GM12873 (cell line): Measurements from ENCODE around the gene MEOX1.

ENCODE experiments used
- TF ChIP-seq, protein P1 (sequence below): IDR thresholded peaks from 2 replicates; pipeline ENCODE4 v1.5.1; 2012; ENCODE audit warnings: low read depth, mild to moderate bottlenecking, moderate library complexity, low read length, control low read depth; ENCODE audit not compliant: insufficient read depth; ENCODE audit errors: missing control alignments

MEOX1 gene

DNA sequence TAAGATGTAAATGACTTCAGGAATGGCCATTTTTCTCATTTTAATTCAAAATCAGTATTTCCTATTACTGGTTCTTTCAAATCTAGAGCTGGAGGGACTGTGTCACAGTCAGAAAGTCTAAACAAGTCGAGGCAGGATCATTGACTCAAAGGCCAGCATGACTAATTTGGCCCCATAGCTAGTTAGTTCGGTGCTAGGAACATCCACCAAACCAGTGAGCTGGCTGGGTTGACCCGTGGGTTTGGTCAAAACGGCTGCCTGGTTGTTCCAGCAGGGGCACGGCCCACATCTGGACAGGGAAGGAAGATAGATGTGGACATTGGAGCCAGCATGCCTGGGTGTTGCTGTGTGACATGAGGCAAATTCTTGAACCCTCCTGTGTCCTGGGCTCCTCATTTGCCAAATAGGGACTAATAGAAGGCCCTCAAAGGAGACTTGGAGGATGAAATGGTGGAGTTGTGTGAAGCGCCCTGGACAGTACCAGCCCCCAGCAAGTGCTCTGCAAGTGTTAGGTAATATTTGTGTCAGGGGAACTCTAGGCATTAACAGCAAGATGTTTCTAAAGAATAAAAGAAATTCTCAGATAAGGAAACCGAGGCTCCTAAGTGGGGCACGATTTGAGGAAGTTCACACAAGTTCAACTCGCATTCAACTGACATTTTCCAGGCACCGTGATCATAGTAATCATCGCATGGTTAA, 46.2 kb downstream of the MEOX1 start:
- TF ChIP-seq, protein P1, sequence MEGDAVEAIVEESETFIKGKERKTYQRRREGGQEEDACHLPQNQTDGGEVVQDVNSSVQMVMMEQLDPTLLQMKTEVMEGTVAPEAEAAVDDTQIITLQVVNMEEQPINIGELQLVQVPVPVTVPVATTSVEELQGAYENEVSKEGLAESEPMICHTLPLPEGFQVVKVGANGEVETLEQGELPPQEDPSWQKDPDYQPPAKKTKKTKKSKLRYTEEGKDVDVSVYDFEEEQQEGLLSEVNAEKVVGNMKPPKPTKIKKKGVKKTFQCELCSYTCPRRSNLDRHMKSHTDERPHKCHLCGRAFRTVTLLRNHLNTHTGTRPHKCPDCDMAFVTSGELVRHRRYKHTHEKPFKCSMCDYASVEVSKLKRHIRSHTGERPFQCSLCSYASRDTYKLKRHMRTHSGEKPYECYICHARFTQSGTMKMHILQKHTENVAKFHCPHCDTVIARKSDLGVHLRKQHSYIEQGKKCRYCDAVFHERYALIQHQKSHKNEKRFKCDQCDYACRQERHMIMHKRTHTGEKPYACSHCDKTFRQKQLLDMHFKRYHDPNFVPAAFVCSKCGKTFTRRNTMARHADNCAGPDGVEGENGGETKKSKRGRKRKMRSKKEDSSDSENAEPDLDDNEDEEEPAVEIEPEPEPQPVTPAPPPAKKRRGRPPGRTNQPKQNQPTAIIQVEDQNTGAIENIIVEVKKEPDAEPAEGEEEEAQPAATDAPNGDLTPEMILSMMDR, result no peak

DNA sequence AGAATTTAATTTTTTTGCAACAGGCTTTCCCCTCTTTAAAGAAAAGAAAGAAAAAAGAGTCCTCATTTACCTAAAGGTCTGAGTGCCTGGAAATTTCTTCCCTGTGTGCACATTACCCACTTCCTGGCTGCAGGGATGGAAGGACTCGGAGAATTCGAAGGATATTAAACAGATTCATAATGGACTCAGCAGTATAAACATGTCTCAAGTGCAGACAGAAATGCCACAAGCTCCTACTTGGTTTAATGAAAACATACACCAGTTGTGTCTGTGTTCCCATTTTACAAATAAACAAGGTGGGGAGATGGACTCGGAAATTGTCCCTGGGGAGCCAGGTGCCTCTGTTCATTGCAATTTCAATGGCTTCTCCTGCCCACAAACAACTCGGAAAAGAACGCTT, 47.2 kb downstream of the MEOX1 start:
- TF ChIP-seq, protein P1, result no peak

DNA sequence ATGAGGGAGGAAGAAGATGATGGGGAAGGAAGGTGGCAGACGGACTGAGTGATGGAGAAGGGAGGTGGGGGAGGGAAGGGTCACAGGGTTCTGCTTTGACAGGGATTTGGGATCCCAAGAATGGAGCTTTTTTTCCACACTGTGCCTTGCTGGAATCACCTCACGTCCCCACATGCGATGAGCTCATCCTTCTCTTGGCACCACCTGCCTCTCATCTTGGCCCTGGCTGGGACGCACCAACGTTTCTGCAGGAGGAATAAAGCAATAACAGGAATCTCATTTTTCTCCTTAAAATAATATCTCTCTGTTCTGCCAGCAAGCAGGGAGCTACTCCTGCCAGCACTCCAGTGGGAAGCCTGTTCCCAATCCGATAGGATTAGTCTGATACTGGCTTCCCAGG, 47.8 kb downstream of the MEOX1 start:
- TF ChIP-seq, protein P1, result no peak

DNA sequence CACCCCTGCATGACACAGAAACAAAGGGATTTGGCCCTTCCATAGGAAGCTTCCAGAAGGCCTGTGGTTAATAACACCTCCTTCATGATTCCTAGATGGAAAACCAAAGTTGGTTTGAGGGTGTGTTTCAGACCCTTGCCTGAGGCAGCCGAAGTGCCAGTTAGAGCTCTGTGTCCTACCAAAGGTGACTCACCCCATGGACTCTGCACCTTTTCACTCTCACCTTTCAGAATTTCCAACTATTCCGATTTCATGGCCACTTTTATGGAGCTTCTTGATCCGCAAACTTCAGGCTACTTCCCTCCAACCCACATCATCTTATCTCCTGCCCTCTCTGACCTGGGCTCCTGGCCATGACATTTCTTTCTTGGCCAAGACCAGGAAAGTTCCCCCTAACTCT, 49.2 kb downstream of the MEOX1 start:
- TF ChIP-seq, protein P1, result no peak

DNA sequence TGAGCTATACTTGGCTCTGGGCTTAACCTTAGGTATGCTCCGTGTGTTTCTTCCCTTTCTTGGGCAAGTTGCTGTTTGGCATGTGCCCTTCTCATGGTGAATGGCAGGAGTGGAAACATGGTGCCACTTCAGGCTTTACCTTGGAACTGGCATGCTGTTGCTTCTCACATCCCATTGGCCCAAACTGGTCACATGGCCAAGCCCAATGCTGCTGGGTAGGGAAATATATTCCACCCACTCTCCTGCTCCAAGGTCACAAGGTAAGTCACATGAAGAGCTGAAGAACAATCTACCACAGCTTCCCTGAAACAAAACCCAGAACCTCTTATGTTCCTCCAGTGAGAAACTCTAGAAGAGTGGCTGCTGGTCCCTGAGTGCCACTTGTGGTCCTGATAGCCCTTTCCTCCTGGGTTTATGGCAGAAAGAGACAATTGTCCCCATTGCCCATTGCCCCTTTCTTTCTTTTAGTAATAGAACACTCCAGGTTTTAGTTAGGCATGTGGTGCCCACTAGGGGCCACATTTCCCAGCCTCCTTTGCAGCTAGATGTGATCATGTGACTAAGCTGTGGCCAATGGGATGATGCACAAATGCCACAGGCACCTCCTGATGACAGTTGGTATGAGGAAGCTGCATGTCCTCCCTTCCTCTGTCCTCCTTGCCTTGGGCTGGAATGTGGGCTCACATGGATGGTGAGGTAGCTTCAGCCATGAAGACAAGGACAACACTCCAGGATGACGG, 50.3 kb downstream of the MEOX1 start:
- TF ChIP-seq, protein P1, result no peak

DNA sequence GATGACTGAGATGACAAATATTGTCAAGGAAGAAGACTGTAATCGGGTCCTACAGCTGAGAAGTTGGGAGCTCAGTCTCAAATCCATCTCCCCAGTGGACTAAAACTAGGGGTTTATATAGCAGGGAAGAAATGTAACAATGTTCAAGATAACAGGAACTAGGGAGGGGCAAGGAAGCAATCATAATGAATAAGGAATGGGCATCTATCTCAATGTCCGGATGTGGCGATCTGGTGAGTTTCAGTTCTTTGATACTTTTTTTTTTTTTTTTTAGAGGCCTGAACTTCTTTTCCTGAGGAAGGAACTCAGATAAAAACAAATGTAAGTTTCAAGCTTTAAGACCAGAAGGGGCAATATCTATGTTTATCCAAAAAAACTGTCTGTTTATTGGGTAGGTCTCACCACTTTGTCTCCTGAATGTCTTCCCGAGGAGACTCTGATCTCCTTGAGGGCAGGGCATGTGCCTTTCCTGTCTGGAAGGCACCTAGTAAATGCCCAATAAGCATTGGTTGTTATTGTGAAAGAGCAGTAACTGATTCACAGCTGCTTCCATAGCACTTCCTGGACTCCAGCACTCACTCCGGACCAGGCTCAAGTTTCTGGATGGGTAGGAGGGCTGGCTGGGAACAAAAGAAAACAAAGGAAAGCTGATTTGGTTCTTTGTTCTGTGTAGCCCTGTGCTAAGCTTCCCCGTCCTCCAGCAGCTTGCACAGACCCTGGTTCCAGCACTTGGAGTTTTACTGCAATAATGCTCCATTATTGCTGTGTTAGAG, 51.9 kb downstream of the MEOX1 start:
- TF ChIP-seq, protein P1, result no peak

DNA sequence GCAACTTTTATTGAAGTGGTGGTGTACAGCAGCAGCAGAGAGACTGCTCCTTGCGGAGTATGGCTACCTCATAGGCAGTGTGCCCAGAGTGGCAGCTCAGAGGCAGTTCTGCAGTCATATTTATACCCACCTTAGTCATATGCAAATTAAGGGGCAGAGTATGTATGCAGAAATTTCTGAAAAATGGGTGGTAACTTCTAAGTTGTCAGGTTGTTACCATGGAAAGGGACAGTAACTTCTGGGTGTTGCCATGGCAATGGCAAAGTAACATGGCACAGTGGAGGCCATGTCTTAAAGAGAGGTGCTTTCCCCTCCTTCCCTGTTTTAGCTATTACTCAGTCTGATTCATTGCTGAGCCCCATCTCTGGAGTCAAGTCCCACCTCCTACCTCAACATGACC, 53.4 kb downstream of the MEOX1 start:
- TF ChIP-seq, protein P1, result no peak
